RWPE2 (cell line): ENCODE results near the gene F2RL1.
"Not testable (repeated sequence)": the region's sequence is repeated elsewhere in the genome, so short reads cannot be mapped to it uniquely, and the experiment has no call there.

Experiments used
- ATAC-seq: fragments of 200-7000 bp; cut with Tn5 transposase; 3 replicates; pipeline ENCODE4 v1.9.1; 2021; ENCODE audit warnings: low read depth
- DNase-seq: peaks from one replicate; pipeline ENCODE4 v3.0.0-alpha.2; 2020; ENCODE audit warnings: low spot score
- H3K27ac ChIP-seq: fragments of 450-650 bp; 2 replicates; pipeline ENCODE4 v1.5.1; 2017; ENCODE audit warnings: mild to moderate bottlenecking; ENCODE audit not compliant: poor library complexity, severe bottlenecking
- H3K27me3 ChIP-seq: fragments of 250-450 bp; sonication (Bioruptor Pico); 2 replicates; pipeline ENCODE4 v1.5.1; 2021; ENCODE audit warnings: mild to moderate bottlenecking, moderate library complexity; ENCODE audit not compliant: insufficient read depth, poor library complexity, severe bottlenecking
- H3K36me3 ChIP-seq: fragments of 250-450 bp; sonication (Bioruptor Pico); 2 replicates; pipeline ENCODE4 v1.5.1; 2020; ENCODE audit warnings: low read depth, mild to moderate bottlenecking, moderate library complexity
- H3K4me1 ChIP-seq: fragments of 250-450 bp; sonication (Bioruptor Pico); 2 replicates; pipeline ENCODE4 v1.5.1; 2021; ENCODE audit warnings: mild to moderate bottlenecking, moderate library complexity; ENCODE audit not compliant: insufficient read depth, poor library complexity, severe bottlenecking
- H3K4me3 ChIP-seq: fragments of 250-450 bp; sonication (Bioruptor Pico); 2 replicates; pipeline ENCODE4 v1.5.1; 2021; ENCODE audit warnings: mild to moderate bottlenecking, moderate library complexity; ENCODE audit not compliant: severe bottlenecking
- H3K9me3 ChIP-seq: fragments of 250-450 bp; sonication (Bioruptor Pico); 2 replicates; pipeline ENCODE4 v1.5.1; 2021; ENCODE audit warnings: mild to moderate bottlenecking, moderate library complexity; ENCODE audit not compliant: severe bottlenecking
- CTCF ChIP-seq: fragments of 450-650 bp; IDR thresholded peaks from one replicate; pipeline ENCODE4 v1.5.1; 2017; ENCODE audit warnings: mild to moderate bottlenecking, moderate library complexity; ENCODE audit not compliant: poor library complexity, severe bottlenecking

F2RL1 gene

GRCh38 chr5:76855961-76856360, 37.1 kb downstream of the F2RL1 start:
- TF ChIP-seq CTCF: no peak
- no peak overlapping the region for H3K27ac ChIP-seq
- no peak overlapping the region for H3K4me3 ChIP-seq
- no peaks in the 10 kb centered on the region for H3K27me3 ChIP-seq
- DNase-seq (no peak), ATAC-seq (no peak)
- no peaks in the 10 kb centered on the region for H3K36me3 ChIP-seq
- H3K4me1 ChIP-seq: no peaks in the 10 kb centered on the region
- no peaks in the 10 kb centered on the region for H3K9me3 ChIP-seq

- not testable (repeated sequence) for H3K4me1 ChIP-seq, H3K9me3 ChIP-seq, ATAC-seq, H3K36me3 ChIP-seq, DNase-seq, H3K4me3 ChIP-seq, H3K27ac ChIP-seq, H3K27me3 ChIP-seq
Observed at GRCh38 chr5:76856800-76857199, 38.0 kb downstream of the F2RL1 start.

- Histone ChIP-seq H3K4me3 (no peak overlapping the region), H3K27ac (no peak overlapping the region), H3K4me1 (no peaks in the 10 kb centered on the region), H3K9me3 (no peaks in the 10 kb centered on the region), H3K36me3 (no peaks in the 10 kb centered on the region), H3K27me3 (no peaks in the 10 kb centered on the region)
- no peak for ATAC-seq
- DNase-seq: no peak
- TF ChIP-seq CTCF: no peak
Observed at GRCh38 chr5:76859591-76860247, 40.9 kb downstream of the F2RL1 start.

- ATAC-seq: no peak
- Histone ChIP-seq H3K4me3 (no peak overlapping the region), H3K27me3 (no peaks in the 10 kb centered on the region), H3K27ac (no peak overlapping the region), H3K9me3 (no peaks in the 10 kb centered on the region), H3K4me1 (no peaks in the 10 kb centered on the region), H3K36me3 (no peaks in the 10 kb centered on the region)
- DNase-seq: no peak
- TF ChIP-seq CTCF: no peak
Observed at GRCh38 chr5:76861612-76862011, 42.8 kb downstream of the F2RL1 start.

- Histone ChIP-seq H3K9me3 (no peaks in the 10 kb centered on the region), H3K27ac (no peak overlapping the region), H3K36me3 (no peaks in the 10 kb centered on the region), H3K4me1 (no peaks in the 10 kb centered on the region), H3K27me3 (no peaks in the 10 kb centered on the region), H3K4me3 (no peak overlapping the region)
- DNase-seq (no peak), ATAC-seq (no peak)
- no peak for TF ChIP-seq CTCF
Observed at GRCh38 chr5:76863001-76863400, 44.2 kb downstream of the F2RL1 start.
